ENCODE measurements around the gene FSTL5. TPM values are rescaled to one million over a fixed set of nuclear protein-coding genes. Genes with fewer than 3 reads are reported as not detected.

FSTL5 gene
- total and polyA plus RNA-seq, 2 donors (not counting 3 experiments of a cell fraction or from before 2014, with no cell fraction given), result 1.3 to 1.9 TPM

DNA sequence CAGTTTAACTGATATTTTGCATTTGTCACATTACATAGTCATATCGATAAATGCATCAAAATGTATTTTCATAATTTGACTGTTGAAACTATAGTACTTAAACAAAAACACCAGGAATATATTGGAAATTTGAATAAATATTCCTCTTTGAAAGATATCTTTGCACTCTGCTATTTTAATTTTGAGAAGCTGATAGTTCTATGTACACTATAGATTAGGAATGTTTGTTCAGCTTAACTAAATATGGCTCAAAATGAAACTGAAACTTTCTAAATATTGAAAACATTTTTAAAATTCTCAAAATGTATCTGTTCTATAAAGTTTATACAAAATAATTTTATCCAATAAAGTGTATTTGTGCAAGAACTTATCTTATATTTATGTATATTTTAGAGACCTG lies 510.1 kb downstream of the FSTL5 start:
- Histone ChIP-seq H3K9ac (replicated peaks; ENCODE audit: extremely low read depth, insufficient read depth, low read length) (no peak overlapping the region), H3K79me2 (ENCODE audit: control insufficient read depth, insufficient read depth, low read length) (no peaks in the 10 kb centered on the region), H3K4me1 (ENCODE audit: control insufficient read depth, extremely low read depth, insufficient read depth, low read length) (no peaks in the 10 kb centered on the region), H2AFZ (ENCODE audit: low read depth, low read length) (no peak overlapping the region), H3K36me3 (ENCODE audit: control insufficient read depth in 2 of 2, extremely low read depth in 1 of 2, insufficient read depth in 2 of 2, low read length in 2 of 2) (no peaks in the 10 kb centered on the region), H3K9me1 (replicated peaks; ENCODE audit: control insufficient read depth, extremely low read depth, insufficient read depth, low read length) (no peaks in the 10 kb centered on the region), H3K4me3 (replicated peaks in 1 of 3; ENCODE audit: insufficient read depth in 1 of 3, low read depth in 1 of 3, low read length in 3 of 3) (no peak overlapping the region), H3K4me2 (ENCODE audit: insufficient read depth, low read length) (no peak overlapping the region), H4K20me1 (replicated peaks; ENCODE audit: control insufficient read depth, extremely low read depth, insufficient read depth, low read length) (no peaks in the 10 kb centered on the region), H3K27ac (ENCODE audit: insufficient read depth, low read depth, low read length) (no peak overlapping the region), H3K27me3 (ENCODE audit: control insufficient read depth in 2 of 2, insufficient read depth in 2 of 2, low read length in 2 of 2) (no peaks in the 10 kb centered on the region), H3K9me3 (replicated peaks; ENCODE audit: control insufficient read depth, insufficient read depth, low read length) (no peaks in the 10 kb centered on the region)
- TF ChIP-seq FOS (IDR thresholded peaks at IDR 0.05; ENCODE audit: borderline replicate concordance, insufficient read depth, low read length) (no peak), GATA2 (IDR thresholded peaks at IDR 0.05; ENCODE audit: insufficient read depth, insufficient read length, low read depth, low read length) (no peak), POLR2A (IDR thresholded peaks at IDR 0.05; ENCODE audit: low read depth, low read length) (no peak), CTCF (IDR thresholded peaks at IDR 0.05; ENCODE audit: extremely low read depth in 1 of 2, insufficient read depth in 1 of 2, low read depth in 1 of 2, low read length in 2 of 2) (no peak), JUN (IDR thresholded peaks at IDR 0.05; ENCODE audit: borderline replicate concordance, insufficient read depth, insufficient read length, low read depth) (no peak), EZH2 (IDR thresholded peaks at IDR 0.05; ENCODE audit: borderline replicate concordance, low read depth, low read length, severe bottlenecking) (no peak), POLR2AphosphoS5 (IDR thresholded peaks at IDR 0.05; ENCODE audit: insufficient read depth, low read depth, low read length) (no peak), MYC (IDR thresholded peaks at IDR 0.05; ENCODE audit: low read depth, low read length) (no peak)
- TF ChIP-seq, protein P1, sequence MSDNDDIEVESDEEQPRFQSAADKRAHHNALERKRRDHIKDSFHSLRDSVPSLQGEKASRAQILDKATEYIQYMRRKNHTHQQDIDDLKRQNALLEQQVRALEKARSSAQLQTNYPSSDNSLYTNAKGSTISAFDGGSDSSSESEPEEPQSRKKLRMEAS (IDR thresholded peaks at IDR 0.05; ENCODE audit: insufficient read depth, insufficient read length), result no peak
- DNase-seq (ENCODE audit: low read depth, low spot score), result no peak
- intact Hi-C loops (cut with micrococcal nuclease), result no loop called here
- no peak for FAIRE-seq
- ChIA-PET CTCF (interaction anchor here (1.5 kb wide), 1 partner anchor 11 kb away, joined by 3 read pairs; no protein-coding TSS in a partner anchor), POLR2A (no interaction called here)
- BruUV-seq (replicated peaks), result no TSS peak
- dilution Hi-C loops (cut with MboI; ENCODE audit: extremely low pct_ligation_motif_present, low sequenced_read_pairs), result no loop called here

Data from endothelial cell of umbilical vein (primary cell).